Measurements from ENCODE around the gene ZDHHC17. TPM values are rescaled to one million over a fixed set of nuclear protein-coding genes. Genes with fewer than 3 reads are reported as not detected.

The ZDHHC17 gene
- total RNA-seq, 4 donors from 2014 or later: 38.6 to 60.7 (median 56.3) TPM

DNA sequence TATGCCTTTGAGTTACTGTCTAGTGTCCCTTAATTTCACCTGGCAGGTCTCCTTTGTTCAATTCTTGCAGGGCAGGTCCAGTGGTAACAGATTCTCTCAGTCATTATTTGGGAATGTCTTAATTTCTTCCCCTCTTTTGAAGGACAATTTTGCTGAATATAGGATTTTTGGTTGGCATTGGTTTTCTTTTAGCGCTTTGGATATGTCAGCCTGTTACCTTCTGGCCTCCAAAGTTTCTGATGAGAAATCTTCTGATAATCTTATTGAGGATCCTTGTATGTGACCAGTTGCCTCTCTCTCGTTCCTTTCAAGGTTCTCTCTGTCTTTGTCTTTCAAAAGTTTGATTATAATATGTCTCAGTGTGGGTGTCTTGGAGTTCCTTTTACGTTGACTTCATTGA, 38.1 kb downstream of the ZDHHC17 start:
- TF ChIP-seq, protein P1, sequence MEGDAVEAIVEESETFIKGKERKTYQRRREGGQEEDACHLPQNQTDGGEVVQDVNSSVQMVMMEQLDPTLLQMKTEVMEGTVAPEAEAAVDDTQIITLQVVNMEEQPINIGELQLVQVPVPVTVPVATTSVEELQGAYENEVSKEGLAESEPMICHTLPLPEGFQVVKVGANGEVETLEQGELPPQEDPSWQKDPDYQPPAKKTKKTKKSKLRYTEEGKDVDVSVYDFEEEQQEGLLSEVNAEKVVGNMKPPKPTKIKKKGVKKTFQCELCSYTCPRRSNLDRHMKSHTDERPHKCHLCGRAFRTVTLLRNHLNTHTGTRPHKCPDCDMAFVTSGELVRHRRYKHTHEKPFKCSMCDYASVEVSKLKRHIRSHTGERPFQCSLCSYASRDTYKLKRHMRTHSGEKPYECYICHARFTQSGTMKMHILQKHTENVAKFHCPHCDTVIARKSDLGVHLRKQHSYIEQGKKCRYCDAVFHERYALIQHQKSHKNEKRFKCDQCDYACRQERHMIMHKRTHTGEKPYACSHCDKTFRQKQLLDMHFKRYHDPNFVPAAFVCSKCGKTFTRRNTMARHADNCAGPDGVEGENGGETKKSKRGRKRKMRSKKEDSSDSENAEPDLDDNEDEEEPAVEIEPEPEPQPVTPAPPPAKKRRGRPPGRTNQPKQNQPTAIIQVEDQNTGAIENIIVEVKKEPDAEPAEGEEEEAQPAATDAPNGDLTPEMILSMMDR (IDR thresholded peaks at IDR 0.05; ENCODE audit: low read depth): no peak

DNA sequence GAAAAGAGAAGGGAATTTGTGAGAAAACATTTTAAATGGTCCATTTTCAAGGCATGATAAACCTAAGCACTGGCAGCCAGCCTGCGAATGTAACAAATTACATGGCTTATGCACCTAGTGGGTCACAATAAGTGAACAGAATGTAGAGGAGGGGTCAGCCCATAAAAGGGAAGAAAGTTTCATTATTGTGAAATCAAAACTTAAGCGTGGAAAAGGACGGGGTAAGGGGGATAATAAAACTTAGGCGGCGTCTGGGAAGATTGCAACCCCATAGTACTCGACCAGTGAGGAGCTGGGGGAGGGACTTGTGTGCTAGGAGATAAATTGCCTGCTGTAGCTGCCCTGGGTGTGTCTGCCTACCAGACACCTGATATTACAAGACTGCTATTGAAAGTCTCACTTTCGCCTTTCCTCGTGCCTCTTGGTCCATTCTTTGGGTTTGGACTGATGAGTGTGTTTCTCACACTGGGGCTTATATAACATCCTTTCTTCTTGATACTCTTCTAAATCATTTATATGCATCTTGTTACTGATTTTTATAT, 40.6 kb downstream of the ZDHHC17 start:
- TF ChIP-seq, protein P1 (IDR thresholded peaks at IDR 0.05; ENCODE audit: low read depth): no peak

- TF ChIP-seq, protein P1 (IDR thresholded peaks at IDR 0.05; ENCODE audit: low read depth): no peak
Observed at GRCh38 chr12:76810671-76811419, 46.9 kb downstream of the ZDHHC17 start.

GRCh38 chr12:76811976-76812375, 48.1 kb downstream of the ZDHHC17 start:
- TF ChIP-seq, protein P1 (IDR thresholded peaks at IDR 0.05; ENCODE audit: low read depth): no peak

- TF ChIP-seq, protein P1 (IDR thresholded peaks at IDR 0.05; ENCODE audit: low read depth): no peak
Observed at GRCh38 chr12:76813265-76813664, 49.4 kb downstream of the ZDHHC17 start.

DNA sequence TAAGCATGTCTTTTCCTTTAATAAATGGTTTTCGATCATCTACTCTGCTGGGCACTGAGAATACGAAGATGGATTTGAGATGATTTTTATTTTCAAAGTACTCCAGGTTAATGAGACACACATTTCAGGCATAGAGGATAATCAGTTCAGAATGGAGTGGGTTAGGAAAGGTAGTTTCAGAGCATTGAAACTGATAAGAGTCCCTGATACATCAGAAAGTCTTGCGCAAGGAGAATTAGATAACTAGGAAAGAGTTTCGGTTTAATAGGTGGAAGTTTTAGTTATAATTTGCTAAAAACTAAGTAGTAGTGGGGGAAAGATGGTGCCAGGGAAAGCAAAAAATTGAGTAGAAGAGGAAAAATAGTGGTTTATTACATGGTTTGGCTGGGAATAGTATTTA, 50.1 kb downstream of the ZDHHC17 start:
- TF ChIP-seq, protein P1 (IDR thresholded peaks at IDR 0.05; ENCODE audit: low read depth): no peak

DNA sequence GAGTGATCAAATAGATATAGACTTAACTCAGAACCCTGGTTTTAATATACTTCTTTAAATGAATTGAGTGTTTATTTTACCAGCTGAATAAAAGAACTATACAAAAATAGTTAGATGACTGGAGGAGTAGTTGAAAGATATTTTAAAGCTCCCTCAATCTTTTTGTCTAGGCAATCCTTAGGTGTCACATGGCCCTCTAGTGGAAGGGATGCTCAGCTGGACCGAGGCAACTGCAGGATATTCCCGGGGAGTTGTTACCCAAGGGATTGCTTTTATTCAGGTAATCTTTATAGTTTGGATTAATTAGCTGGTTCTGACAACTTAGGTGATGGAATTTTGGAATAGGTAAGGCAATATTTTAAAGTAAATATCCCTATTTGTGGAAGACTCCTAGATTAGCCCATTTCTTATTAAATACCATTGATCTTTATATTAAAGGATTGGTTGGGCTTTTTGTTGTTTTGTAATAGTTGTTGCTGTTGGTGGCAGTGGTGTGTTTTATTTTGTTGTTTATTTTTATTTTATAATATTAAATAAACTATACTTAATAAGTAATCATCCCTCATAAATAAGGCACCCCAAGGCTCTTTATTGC, 57.1 kb downstream of the ZDHHC17 start:
- TF ChIP-seq, protein P1 (IDR thresholded peaks at IDR 0.05; ENCODE audit: low read depth): no peak
